BE2C (cell line): ENCODE data around the gene LAPTM5.

Experiments used
- DNase-seq: peaks from one replicate; pipeline ENCODE4 v3.0.0-alpha.2; 2020
- H3K27me3 ChIP-seq: fragments of 250-450 bp; sonication (Bioruptor Pico); 2 replicates; pipeline ENCODE4 v1.5.1; 2020; ENCODE audit warnings: mild to moderate bottlenecking
- H3K36me3 ChIP-seq: fragments of 250-450 bp; sonication (Bioruptor Pico); 2 replicates; pipeline ENCODE4 v1.5.1; 2020; ENCODE audit warnings: mild to moderate bottlenecking
- H3K4me1 ChIP-seq: fragments of 250-450 bp; sonication (Bioruptor Pico); 2 replicates; pipeline ENCODE4 v1.5.1; 2020
- H3K4me3 ChIP-seq: 2 replicates; pipeline ENCODE4 v1.5.1; 2011; ENCODE audit warnings: low read depth, low read length
- H3K9me3 ChIP-seq: fragments of 250-450 bp; sonication (Bioruptor Pico); 2 replicates; pipeline ENCODE4 v1.5.1; 2020
- TF ChIP-seq, protein P1 (sequence below): IDR thresholded peaks from 2 replicates; pipeline ENCODE4 v1.5.1; 2012; ENCODE audit warnings: mild to moderate bottlenecking, low read depth, low read length

Gene LAPTM5

GRCh38 chr1:30686236-30686935 lies 71.2 kb downstream of the LAPTM5 start:
- H3K27me3 ChIP-seq: no peaks in the 10 kb centered on the region
- TF ChIP-seq, protein P1, sequence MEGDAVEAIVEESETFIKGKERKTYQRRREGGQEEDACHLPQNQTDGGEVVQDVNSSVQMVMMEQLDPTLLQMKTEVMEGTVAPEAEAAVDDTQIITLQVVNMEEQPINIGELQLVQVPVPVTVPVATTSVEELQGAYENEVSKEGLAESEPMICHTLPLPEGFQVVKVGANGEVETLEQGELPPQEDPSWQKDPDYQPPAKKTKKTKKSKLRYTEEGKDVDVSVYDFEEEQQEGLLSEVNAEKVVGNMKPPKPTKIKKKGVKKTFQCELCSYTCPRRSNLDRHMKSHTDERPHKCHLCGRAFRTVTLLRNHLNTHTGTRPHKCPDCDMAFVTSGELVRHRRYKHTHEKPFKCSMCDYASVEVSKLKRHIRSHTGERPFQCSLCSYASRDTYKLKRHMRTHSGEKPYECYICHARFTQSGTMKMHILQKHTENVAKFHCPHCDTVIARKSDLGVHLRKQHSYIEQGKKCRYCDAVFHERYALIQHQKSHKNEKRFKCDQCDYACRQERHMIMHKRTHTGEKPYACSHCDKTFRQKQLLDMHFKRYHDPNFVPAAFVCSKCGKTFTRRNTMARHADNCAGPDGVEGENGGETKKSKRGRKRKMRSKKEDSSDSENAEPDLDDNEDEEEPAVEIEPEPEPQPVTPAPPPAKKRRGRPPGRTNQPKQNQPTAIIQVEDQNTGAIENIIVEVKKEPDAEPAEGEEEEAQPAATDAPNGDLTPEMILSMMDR: no peak
- peaks cover 7% of the 10 kb centered on the region; the same call in 1 of the 2 replicates for H3K4me1 ChIP-seq
- H3K36me3 ChIP-seq: no peaks in the 10 kb centered on the region
- no peaks in the 10 kb centered on the region for H3K9me3 ChIP-seq
- no peak for DNase-seq
- H3K4me3 ChIP-seq: no peak overlapping the region

GRCh38 chr1:30685796-30686165 lies 71.8 kb downstream of the LAPTM5 start:
- Histone ChIP-seq H3K4me3 (no peak overlapping the region), H3K9me3 (no peaks in the 10 kb centered on the region), H3K4me1 (peaks cover 7% of the 10 kb centered on the region; the same call in 1 of the 2 replicates), H3K36me3 (no peaks in the 10 kb centered on the region), H3K27me3 (no peaks in the 10 kb centered on the region)
- DNase-seq: no peak
- TF ChIP-seq, protein P1: no peak

DNA sequence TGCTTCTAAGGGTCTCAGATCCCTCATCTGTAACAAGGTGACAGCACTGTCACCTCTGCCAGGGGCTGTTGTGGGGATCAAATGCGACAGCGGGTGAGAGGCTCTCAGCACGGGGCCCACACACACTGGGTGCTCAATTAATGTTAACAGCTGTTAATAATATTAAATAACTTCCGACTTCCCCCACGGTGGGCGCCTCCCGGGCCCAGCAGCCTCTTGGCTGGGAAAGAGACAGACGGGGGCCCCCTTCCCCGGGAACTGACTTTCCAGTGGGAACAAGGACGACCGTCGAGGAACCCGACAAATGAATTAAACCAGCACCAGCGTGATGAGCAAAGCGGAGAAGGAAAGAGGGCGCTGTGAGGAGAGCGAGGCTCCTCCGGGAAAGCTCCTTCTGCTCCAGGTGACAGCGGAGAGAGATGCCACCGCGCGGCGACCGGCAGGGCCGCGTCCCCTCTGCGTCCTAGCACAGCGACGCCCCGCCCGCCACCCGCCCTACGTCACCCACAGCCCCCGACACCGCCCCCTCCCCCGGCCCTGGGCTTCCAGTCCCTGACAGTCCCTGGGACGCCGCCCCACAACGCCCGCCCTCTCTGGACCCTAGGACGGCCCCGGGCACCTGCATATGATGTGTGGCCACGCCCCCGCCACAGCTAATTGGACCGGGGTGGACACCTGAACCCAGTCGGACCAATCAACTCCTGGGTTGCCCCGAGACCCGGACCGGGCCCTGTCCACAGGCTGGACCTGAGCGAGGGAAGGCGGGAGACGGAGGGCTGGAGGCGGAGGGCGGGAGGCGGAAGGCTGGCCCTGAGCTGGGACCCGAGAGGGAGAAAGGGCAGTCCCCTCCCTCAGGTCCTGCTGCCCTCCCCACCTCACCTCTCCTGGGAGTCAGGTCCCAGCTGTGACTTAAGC lies 72.4 kb downstream of the LAPTM5 start:
- Histone ChIP-seq H3K27me3 (no peaks in the 10 kb centered on the region), H3K4me1 (peaks cover 4% of the 10 kb centered on the region; the same call in 1 of the 2 replicates), H3K9me3 (no peaks in the 10 kb centered on the region), H3K36me3 (no peaks in the 10 kb centered on the region), H3K4me3 (no peak overlapping the region)
- DNase-seq: no peak
- TF ChIP-seq, protein P1: no peak

- no peaks in the 10 kb centered on the region for H3K9me3 ChIP-seq
- no peak for DNase-seq
- H3K27me3 ChIP-seq: no peaks in the 10 kb centered on the region
- 0 out of 2 replicates have a peak, but pooled peaks cover 3% of the 10 kb centered on the region for H3K4me1 ChIP-seq
- TF ChIP-seq, protein P1: no peak
- H3K36me3 ChIP-seq: no peaks in the 10 kb centered on the region
- no peak overlapping the region for H3K4me3 ChIP-seq
These were observed 73.3 kb downstream of the LAPTM5 start for GRCh38 chr1:30684259-30684658.

- H3K36me3 ChIP-seq: no peaks in the 10 kb centered on the region
- TF ChIP-seq, protein P1: no peak
- H3K4me1 ChIP-seq: no peaks in the 10 kb centered on the region
- no peaks in the 10 kb centered on the region for H3K27me3 ChIP-seq
- DNase-seq: no peak
- H3K4me3 ChIP-seq: no peak overlapping the region
- H3K9me3 ChIP-seq: no peaks in the 10 kb centered on the region
These were observed 73.9 kb downstream of the LAPTM5 start for GRCh38 chr1:30683699-30684098.
